Astrocyte of the spinal cord (primary cell): Measurements from ENCODE around the gene WNT4.

ENCODE experiments used
- DNase-seq: peaks from one replicate; pipeline ENCODE4 v3.0.0; 2011; ENCODE audit warnings: low read depth, low spot score
- H3K4me3 ChIP-seq: 2 replicates; pipeline ENCODE4 v1.5.1; 2011; ENCODE audit warnings: low read depth, mild to moderate bottlenecking, low read length, moderate library complexity
- CTCF ChIP-seq: IDR thresholded peaks from 2 replicates; pipeline ENCODE4 v1.5.1; 2012; ENCODE audit warnings: low read depth, mild to moderate bottlenecking, low read length, inconsistent platforms
- in situ Hi-C: cut with HindIII; loops from 2 replicates; pipeline ENCODE4 v1.10.0; 2017; ENCODE audit warnings: low sequenced_read_pairs

The WNT4 gene

DNA sequence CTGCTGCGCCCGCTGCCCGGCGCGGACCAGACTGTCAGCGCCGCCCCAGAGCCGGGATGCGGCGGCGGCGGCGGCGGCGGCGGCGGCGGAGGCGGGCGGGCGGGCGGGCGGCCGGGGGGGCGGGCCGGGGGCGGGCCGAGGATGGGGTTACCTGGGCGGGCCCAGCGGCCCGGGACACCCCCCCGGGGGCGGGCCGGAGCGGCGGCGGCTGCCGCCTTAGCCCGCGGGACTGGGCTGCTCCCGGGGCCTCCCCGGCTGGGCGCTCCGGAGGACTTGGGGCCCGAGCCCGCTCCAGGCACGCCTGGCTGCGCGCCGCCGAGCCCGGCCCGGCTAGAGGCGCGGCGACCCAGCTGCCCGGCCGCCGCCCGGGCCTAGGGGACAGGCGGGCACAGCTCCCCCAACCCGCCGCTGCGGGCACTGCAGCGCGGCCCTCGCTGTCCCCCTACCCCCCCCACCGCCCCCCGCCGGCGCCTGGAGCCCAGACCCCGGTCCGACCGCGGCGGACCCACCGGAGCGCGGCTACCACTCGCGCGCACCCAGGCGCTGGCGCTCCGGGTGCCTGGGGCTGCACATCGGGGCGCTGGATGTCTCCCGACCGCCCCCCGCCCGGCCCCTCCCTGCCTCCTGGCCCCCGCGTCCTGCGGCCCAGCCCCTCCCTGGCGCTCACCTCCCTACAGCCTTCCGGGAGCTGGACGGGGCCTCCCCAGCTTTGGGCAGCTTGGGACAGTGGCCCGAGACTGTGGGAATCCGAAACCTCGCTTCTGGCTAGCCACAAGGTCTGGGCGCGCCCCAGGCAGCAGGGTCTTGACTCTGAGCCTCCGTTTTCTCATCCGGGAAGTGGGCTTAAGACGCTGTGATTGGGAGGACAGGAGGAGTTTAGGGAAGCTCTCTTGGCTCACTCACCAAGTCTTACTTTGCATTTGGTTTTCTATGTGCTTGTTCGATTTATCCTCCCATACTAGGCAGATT, at the start of gene WNT4:
Gene WNT4 (minus strand): TSS at position 33 of the 969 bp plus-strand sequence. CDS start 175 bp downstream, outside the sequence.
- peak within 1 kb of the TSS; percentile 37 for H3K4me3 ChIP-seq
- DNase-seq: no peak
- TF ChIP-seq CTCF: no peak
- in situ Hi-C loops: no loop called here

GRCh38 chr1:22190731-22191130, 47.8 kb upstream of the WNT4 start:
- TF ChIP-seq CTCF: no peak
- no peak for DNase-seq
- H3K4me3 ChIP-seq: no peak overlapping the region
- in situ Hi-C loops: no loop called here

DNA sequence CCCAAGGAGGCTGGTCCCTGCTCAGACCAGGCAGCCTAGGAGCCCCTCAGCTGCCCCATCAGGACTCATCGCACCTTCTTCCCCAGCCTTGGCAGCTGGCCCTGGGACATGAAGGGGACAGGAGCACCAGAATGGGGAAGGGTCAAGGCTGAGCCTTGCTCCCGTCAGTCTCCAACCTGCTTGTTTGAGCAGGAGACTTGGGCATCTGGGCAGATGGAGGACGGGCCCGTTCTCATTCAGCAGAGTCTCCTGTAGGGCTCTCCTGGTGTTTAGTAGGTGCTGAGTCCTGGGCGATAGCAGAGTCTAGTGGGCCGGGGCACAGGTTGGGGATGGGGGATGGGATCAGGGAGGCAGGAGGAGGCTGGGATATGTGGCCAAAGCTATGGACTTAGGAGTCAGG, 47.4 kb upstream of the WNT4 start:
- no peak overlapping the region for H3K4me3 ChIP-seq
- DNase-seq: no peak
- TF ChIP-seq CTCF: no peak
- in situ Hi-C loops: no loop called here

DNA sequence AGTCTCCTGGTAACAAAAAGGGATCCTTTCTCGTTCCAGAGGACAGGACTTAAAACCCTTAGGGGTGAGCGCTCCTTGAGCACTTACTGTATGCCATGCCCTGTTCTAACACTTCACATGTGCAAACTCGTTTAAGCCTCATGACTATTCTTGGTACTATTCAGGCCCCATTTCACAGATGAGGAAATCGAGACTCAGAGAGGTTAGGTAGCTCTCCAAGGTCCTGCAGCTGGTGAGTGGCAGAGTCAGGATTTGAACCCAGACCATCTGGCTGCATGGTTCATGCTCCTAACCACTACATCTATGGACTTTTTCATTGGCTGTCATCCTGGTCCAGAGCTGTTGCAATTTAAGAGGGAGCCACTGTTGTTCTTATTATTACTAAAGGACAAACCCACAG, 46.7 kb upstream of the WNT4 start:
- no peak for DNase-seq
- H3K4me3 ChIP-seq: no peak overlapping the region
- in situ Hi-C loops: no loop called here
- TF ChIP-seq CTCF: no peak

GRCh38 chr1:22188914-22189313, 46.0 kb upstream of the WNT4 start:
- in situ Hi-C loops: no loop called here
- H3K4me3 ChIP-seq: no peak overlapping the region
- no peak for DNase-seq
- no peak for TF ChIP-seq CTCF

- in situ Hi-C loops: no loop called here
- no peak for TF ChIP-seq CTCF
- no peak overlapping the region for H3K4me3 ChIP-seq
- DNase-seq: no peak
These were observed 45.5 kb upstream of the WNT4 start for GRCh38 chr1:22188436-22188835.
